Stimulated activated naive CD4-positive, alpha-beta T cell (primary cell): ENCODE data around the gene CPSF3.
"Not testable (repeated sequence)": the region's sequence is repeated elsewhere in the genome, so short reads cannot be mapped to it uniquely, and the experiment has no call there.

ENCODE experiments used
- DNase-seq, 6 experiments: peaks; one replicate each; lab custom pipeline; 2025; lab: John Stamatoyannopoulos, UW

Gene CPSF3

DNA sequence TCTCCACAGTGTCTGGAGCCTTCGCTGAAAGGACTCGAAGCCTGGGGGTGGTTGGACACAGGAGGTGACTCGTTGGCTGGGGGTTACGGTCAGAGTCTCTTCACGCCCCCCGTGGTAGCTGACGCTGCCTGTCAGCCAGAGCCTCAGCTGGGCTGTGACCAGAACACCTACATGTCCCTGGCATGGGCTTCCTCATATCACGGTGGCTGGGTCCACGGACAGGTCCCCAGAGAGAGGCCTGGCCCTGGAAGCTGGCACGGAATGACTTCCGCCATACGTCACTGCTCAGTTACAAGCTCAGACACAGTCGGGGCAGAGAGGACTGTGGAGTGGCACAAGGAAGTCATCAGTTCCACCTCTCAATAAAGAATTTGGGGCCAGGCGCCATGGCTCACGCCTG, 28.6 kb upstream of the CPSF3 start:
- DNase-seq = no peak

DNA sequence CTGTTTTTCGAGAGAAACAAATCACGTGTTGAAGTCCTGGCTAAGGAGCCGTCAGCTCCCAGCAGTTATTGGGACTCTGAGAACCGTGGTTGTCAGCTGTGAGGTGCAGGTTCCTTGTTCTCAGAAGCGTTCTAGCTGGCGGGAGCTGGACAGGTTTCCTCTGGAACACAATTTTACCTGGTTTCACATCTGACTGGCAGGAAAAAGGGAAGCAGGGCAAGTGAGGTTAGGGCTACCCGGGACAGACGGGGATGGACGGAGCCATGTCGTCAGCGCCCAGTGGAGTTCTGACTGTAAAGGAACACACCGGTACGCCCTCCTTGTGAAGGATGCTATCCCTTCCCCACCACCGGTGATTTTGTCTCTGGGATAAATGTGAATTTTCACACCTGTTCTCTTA, 26.3 kb upstream of the CPSF3 start:
- DNase-seq = no peak

DNA sequence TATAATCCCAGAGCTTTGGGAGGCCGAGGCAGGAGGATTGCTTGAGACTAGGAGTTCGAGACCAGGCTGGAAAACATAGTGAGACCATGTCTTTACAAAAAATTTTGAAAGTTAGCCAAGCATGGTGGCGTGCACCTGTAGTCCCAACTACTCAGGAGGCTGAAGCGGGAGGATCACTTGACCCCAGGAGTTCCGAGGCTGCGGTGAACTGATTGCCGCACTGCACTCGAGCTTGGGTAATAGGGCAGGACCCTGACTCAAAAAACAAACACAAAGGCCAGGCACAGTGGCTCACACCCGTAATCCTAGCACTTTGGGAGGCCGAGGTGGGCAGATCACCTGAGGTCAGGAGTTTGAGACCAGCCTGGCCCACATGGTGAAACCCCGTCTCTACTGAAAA, 25.2 kb upstream of the CPSF3 start:
- not testable (repeated sequence) for DNase-seq

DNA sequence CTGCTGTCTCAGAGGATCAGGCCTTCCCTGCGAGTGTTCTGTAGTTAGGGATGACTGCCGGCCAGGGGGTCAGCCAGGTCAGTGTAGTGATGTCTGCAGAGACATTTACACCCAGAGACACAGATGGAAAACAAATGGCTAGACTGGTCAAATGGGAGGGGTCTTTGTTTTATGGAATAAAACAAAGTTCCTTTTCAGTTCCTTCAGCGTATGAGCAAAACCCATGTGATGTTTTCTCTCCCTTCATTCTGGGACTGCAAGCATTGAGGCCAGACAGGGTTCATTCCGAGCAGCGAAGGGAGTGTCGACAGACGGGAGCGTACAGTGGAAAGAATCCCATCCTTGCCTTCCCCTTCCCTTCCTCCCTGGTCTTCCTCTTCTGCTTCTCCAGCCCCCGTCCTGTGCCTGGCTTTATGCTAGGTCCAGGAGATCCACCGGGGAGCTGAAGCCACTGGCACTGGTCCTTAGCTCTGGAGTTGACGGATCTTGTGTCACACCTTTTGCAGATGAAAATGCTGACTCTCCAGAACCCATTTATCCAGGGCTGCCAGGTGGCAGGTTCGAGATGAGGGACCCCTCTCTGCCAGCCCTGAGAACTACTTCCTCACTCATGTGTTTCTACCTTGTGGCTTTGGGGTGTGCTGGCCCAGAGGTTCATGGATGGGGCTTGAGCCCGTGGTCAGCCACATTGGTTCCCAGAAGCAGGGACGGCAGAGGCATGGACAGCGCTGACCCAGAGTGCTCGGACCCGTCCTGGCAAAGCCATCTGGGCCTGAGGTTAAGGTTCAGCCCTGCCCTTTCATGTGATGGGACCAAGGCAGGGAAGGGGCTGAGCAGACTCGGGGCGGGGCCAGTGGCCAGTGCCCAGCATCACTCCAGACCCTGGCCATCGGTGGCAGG, 24.3 kb upstream of the CPSF3 start:
- DNase-seq = no peak

DNA sequence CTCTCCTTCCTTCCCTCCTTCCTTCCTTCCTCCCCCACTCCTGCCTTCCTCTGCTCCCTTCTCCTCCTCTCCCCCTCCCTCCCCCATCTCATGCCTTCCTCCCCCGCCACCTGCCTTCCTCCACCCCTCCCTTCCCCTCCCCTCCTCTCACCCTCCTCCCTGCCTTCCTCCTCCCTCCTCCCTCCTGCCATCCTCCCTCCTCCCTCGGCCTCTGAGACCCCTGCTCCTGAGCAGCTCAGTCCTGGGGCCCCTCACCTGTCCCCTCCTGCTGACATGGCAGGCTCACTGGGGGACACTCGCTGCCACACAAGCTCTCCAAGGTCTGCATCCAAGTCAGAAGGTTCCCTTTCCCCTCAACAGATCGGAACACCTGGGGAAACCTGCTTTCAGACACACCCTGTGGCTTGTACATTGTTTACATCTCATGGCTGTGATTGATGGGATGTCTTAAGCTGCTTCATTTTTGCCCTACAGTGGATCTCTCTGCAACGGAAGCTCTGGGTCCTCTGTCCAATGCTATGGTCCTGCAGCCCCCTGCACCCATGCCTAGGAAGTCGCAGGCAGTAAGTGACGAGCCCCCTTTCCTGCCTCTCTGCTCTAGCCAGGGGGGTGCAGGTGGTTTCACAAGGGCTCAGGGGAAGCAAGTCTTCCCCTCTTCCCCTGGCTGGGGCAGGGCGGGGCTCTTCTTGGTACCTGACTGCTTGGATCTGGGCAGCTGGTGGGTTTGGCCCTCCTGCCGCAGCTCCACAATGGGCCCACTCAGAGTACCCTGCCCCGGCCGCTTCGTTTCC, 23.0 kb upstream of the CPSF3 start:
- no peak for DNase-seq

DNA sequence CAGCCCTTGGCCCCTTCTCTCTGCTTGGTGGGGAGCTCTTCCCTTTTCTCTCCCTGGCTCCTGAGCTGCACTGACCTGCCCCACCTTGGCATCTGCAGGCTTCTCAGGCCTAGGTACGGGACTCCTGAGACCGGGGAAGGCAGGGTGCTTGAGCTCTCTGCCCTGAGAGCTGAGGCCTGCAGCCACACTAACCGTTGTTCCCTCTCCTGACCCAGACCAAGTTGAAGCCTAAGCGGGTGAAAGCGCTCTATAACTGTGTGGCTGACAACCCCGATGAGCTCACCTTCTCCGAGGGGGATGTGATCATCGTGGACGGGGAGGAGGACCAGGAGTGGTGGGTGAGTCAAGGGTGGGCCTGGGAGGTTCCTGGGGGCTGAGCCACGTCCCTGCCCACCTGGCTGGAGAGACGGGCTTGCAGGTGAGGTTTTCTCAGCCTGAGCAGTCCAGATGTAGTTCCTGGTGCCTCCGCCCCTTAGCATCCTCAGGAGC, 22.4 kb upstream of the CPSF3 start:
- DNase-seq = no peak

DNA sequence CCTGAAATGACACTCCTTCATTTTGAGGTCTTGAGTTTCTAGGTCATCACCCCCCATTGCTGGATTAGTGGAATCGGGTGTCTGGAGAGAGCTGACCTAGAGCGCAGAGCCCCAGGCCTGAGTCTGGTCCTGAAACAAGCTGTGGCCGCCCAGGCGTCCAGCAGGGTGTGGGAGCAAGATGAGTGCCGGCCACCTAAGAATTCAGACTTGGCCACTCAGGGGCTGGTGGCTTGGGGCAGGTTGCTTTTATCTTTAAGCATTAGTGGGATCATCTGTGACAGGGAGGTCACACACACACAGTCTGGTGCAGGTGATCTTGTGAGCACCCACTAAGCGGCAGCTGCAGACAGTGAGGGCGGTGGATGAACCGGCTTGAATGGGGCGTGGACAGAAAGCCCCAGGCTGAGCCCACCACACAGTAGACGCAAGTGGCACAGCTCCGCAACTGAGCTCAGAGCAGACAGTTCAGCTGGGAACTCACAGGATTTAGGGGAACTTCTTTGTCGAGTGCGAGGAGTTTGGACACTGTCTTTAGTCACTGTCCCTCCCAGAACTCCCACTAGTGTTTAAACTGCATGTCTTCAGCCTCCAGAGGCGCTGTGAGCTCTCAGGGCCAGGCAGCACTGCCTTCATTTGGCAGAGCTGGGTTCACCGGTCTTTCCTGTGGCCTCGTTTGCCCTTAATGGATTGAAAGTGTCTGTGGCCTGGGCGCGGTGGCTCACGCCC, 21.6 kb upstream of the CPSF3 start:
- DNase-seq = no peak

DNA sequence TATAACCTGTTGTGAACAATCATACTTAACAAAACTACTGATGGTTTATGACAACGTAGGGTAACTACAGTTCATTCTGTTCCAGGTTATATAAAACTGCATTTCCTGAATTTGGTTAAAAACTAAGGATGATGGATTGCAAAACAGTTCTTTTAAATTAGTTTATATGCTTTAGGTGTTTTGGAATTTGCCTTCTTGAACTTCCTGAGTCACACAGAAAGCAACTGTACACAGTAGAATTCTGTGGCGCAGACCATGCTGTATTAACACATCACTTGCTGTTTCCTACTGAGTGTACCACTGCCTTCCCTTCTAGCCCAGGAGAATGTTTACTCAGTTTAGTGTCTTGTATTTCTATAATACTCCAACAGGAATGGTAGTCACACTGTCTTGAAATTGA, 19.5 kb upstream of the CPSF3 start:
- DNase-seq = no peak

DNA sequence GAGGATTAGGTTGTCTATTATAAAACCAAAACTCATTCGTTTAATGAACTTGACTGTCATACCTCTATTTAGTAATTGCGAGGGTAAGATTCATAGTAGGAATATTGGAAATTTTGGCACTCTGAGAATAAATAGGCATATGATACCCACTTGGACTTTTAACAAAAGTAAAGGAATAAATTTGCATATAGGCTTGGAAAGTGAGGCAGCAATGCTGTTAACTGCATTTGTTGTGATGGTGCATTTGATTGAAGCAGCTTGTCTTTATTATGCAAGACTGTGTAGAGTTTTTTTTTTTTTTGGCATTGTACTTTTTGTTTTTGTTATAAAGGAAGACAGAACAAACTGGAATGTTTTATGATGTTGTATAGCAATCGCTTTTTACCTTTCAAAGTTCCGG, 19.0 kb upstream of the CPSF3 start:
- no peak for DNase-seq

DNA sequence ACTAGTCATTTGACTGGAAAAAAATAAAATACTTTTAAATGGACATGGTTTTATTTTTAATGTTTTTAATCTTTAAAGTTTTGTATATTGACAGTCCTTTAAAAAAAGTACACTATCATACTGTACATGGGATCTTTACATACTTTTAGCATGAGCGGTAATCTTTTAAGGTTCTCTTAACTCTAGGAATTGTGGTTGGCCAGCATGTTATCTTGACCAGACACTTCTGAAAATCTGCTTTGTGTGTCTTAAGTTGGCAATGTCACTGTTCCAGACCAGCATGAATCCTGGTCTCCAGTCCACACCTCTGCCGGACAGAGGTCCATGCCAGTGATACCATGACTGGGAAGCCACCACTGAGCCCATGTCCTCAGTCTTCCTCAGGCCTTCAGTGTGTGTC, 17.8 kb upstream of the CPSF3 start:
- DNase-seq = no peak

DNA sequence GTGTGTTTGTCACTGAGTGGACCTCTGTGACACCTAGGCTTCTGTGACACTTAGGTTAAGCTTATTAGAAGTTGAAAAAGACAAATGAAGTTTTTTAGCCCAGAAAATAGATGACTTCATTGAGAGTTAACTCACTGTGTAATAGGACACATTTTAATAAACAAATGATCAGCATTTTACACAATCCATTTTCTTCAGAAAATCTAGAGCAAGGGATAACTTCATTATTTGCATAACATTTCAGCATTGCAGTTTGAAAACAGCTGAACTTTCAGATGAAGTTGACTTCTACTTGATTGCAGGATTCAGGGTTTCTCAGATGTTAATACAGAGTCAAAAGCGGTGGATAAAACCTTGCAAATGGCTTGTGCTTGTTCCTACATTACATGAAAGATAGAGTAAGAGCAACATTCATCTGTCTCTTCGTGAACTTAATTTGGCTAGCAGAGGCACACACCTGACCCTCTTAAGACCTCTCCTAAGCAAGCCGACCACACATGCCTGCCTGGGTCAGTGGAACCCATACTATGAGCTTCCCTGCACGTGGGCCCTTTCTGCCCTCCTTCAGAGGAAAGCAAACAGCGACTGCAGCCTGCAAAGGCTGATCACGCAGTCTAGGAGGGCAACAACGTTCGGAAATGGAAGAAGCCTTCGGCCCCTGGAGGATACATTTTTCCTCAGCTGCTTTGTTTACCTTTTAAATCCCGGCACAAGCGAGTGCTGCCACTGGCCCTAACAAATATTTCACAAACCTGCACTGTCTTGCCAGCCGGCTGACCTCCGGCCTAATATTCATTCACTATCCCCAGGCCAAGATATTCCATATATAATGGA, 16.7 kb upstream of the CPSF3 start:
- DNase-seq = no peak

DNA sequence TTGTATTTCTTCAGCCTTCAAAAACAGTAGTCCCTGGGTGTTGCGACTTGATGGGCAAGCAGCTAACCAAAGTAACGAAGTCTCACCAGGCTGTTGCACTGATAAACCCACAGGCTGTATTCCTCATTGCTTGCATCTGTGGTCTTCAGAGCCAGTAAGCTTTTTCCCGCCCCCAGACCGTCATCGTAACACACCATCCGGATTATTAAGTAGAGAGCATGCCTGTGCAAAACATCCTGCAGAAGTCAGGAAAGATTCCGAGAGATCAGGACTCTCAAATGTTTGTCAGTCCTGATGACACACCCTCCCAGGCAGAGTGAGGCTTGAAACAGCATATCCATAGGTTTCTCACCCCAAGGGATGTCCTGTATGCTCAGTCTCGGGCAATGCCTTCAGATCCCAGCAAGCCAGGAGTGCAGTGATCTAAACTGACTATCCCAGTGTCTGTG, 16.1 kb upstream of the CPSF3 start:
- DNase-seq = no peak

DNA sequence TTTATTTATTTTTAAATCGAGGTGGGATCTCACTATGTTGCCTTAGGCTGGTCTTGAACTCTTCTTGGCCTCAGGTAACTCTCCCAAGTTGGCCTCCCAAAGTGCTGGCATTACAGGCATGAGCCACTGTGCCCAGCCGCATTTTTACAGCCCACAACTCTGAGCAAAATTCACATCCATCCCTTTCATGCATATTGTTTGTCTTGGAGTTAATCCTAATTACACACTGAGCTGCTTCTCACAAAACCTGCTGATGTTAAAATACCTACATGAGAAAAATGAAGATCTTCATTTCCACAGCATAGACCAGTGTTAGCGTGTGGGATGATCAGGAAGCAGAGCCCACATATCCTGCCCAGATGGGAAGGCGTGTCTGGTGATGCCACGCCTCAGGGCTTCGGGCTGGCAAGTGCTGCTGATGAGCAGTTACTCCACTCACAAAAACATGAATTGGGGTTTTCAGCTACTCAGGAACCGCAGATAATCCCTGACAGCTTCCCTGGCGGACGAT, 14.8 kb upstream of the CPSF3 start:
- DNase-seq = no peak

DNA sequence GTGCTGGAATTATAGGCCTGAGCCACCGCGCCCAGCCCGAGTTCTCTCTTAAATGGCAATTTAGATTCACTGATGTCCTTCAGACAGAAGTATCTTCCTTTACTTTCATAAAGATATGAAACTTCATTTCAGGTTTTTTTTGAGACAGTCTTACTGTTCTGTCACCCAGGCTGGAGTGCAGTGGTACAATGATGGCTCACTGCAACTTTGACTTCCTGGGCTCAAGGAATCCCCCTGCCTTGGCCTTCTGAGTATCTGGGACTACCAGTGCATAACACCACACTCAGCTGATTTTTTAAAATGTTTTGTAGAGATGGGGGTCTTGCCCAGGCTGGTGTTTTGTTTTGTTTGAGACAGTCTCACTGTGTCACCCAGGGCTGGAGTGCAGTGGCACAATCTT, 13.3 kb upstream of the CPSF3 start:
- DNase-seq = no peak

DNA sequence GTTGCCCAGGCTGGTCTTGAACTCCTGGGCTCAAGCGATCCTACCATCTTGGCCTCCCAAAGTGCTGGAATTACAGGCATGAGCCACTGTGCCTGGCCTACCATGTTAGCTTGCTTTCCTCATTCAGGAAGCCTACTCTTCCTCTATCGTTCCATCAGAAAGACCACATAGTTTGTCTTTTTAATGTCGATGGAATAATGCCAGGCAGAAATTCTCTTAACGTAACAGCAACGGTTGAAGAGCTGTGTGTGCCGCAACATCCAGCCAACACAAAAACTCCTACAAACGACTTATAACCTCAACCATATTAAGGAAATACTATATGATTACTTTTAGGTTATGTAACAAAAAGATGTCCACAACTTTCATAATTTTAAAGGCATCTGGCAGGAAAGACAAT, 10.7 kb upstream of the CPSF3 start:
- DNase-seq = no peak

DNA sequence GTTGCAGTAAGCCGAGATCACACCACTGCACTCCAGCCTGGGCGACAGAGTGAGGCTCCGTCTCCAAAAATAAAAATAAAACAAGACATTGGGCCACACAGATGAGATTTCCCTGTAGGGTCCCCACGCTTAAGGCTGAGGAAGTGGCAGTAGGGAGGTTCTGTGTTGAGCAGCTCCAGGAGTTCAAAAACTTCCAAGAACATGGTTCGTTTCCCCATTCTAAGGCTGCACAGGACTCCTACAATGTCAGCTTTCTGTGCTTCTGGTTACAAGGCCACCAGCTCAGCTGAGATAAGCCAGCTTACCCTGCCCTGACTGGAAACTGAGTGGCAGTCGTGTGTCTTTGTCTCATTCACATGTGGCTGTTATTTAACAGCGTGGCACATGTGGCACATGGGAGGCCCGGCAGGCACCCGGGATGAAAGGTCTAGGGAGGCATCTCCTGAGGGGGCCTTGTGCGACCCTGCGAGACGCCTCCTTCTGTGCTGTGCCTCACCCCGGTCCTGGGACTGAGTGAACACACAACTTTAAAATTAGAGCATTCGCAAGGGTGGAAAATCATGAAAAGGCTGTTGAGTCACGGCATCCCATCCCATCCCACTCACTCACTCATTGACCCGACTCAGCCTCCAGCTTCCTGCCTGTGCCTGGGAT, 7.8 kb upstream of the CPSF3 start:
- no peak for DNase-seq

DNA sequence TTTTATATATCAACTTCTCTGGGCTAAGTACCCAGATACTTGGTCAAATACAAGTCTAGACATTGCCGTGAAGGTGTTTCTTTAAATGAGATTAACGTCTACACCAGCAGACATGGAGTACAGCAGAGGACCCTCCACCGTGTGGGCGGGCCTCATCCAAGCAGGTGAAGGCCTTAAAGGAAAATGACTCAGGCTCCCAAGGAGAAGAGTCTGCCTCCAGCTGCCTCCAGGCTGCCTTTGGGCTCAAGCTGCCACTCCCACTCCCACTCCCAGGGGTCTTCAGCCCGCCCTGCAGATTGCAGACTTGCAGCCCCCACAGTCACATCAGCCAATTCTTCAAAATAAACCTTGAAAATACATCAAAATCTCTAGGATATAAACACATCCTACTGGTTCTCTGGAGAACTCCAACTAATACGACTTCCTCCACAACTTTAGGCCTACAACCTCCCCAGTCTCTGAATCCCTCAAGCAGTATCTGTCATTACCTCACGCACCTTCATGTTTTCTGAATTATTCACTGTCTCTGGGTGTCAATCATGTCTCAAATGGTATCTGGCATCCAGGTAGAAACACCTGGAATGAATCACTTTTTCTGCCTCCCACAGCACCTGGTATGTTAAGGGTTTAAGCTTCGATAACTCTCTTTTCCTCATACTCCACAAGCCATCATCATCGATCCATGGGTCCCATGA, 7.0 kb upstream of the CPSF3 start:
- DNase-seq = no peak

DNA sequence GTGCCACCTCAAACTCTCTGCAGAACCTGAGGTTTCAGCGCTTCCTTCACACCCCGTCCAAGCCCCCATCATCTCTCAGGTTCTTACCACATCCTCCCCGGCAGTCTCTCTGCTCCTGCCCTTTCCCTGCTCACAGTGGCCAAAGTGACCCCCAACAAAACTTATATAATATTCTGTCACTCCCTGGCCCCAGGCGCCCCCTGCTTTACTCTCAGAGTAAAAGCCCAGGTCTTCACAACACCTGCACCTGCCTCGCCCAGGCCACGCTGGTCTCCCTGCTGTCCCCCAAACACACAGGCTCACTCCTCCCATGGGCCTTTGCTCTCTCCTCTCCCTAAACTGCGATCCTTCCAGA, 6.5 kb upstream of the CPSF3 start:
- DNase-seq = no peak

DNA sequence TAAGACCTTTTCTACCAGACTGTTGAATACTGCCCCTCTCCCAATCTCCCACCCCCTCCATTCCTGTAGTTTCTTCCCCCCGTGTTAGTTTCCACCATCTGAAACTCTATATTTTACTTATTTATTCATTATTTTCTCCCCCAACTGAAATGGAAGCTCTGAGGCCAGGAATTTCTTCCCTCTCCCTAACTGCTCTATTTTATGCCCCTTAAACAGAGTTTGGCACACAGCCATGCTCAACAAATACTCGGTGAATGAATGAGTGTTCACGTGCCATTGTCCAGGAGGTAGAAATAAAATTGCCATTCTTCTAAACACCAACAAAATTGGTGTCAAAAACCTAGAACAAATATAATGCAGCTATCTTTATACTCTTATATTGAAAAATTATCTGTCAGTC, 5.7 kb upstream of the CPSF3 start:
- DNase-seq = no peak

DNA sequence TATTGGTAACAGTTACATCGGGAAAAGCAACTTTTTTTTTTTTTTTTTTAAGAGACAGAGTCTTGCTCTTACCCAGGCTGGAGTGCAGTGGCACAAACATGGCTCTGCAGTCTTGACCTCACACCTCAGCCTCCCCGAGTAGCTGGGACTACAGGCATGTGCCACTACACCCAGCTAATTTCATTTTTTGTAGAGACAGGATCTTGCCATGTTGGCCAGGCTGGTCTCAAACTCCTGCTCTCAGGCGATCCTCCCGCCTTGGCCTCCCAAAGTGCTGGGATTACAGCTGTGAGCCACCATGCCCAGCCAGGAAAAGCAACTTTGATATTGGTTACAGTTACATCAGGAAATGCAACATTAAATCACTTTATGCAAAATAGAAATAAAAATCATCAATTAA, 4.7 kb upstream of the CPSF3 start:
- DNase-seq = no peak
